Fibroblast of pulmonary artery (primary cell): Measurements from ENCODE around the gene GSG1L.

ENCODE experiments used
- DNase-seq: peaks from one replicate; pipeline ENCODE4 v3.0.0-alpha.2; 2010; ENCODE audit warnings: low read depth
- H3K4me3 ChIP-seq: replicated peaks from 2 replicates; pipeline ENCODE4 v1.5.1; 2011; ENCODE audit warnings: low read depth, mild to moderate bottlenecking, control low read depth, low read length, moderate library complexity
- TF ChIP-seq, protein P1 (sequence below): IDR thresholded peaks from 2 replicates; pipeline ENCODE4 v1.5.1; 2011; ENCODE audit warnings: mild to moderate bottlenecking, control low read depth, low read length, inconsistent platforms; ENCODE audit errors: missing control alignments

GSG1L gene

DNA sequence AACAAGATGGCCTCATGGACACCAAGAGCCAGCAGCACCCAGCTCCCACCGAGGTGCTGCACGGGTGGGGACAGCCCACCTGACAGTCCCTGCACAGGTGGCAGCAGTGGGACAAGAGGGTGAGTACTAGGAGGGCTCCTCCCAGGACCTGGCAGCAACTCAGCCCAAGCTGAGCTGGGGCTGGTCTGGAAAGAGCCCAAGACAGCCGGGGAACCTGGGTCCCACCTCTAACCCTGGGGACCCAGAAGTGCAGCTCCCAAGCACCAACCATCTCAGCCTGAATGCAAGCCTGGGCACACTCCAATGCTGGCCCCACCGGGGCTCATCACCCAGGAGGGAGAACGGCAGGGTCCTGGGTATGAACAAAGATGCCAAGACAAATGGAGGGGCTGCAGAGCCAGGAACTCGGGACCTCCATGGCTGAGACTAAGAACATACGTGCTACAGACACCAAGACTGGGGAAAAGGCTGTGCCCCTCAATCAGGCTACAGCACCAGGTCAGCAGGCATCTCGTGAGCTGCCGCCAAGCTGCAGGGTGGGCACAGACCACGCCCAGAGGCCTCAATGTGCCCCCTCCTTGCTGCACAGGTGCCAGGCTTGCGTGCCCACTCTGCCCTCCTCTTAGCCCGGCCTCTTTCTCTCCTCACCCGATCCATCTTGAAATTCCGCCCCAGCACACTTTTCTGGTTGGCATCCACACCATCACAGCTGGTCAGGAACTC, 37.5 kb upstream of the GSG1L start:
- no peak for DNase-seq
- no peak overlapping the region for H3K4me3 ChIP-seq
- TF ChIP-seq, protein P1, sequence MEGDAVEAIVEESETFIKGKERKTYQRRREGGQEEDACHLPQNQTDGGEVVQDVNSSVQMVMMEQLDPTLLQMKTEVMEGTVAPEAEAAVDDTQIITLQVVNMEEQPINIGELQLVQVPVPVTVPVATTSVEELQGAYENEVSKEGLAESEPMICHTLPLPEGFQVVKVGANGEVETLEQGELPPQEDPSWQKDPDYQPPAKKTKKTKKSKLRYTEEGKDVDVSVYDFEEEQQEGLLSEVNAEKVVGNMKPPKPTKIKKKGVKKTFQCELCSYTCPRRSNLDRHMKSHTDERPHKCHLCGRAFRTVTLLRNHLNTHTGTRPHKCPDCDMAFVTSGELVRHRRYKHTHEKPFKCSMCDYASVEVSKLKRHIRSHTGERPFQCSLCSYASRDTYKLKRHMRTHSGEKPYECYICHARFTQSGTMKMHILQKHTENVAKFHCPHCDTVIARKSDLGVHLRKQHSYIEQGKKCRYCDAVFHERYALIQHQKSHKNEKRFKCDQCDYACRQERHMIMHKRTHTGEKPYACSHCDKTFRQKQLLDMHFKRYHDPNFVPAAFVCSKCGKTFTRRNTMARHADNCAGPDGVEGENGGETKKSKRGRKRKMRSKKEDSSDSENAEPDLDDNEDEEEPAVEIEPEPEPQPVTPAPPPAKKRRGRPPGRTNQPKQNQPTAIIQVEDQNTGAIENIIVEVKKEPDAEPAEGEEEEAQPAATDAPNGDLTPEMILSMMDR = no peak

DNA sequence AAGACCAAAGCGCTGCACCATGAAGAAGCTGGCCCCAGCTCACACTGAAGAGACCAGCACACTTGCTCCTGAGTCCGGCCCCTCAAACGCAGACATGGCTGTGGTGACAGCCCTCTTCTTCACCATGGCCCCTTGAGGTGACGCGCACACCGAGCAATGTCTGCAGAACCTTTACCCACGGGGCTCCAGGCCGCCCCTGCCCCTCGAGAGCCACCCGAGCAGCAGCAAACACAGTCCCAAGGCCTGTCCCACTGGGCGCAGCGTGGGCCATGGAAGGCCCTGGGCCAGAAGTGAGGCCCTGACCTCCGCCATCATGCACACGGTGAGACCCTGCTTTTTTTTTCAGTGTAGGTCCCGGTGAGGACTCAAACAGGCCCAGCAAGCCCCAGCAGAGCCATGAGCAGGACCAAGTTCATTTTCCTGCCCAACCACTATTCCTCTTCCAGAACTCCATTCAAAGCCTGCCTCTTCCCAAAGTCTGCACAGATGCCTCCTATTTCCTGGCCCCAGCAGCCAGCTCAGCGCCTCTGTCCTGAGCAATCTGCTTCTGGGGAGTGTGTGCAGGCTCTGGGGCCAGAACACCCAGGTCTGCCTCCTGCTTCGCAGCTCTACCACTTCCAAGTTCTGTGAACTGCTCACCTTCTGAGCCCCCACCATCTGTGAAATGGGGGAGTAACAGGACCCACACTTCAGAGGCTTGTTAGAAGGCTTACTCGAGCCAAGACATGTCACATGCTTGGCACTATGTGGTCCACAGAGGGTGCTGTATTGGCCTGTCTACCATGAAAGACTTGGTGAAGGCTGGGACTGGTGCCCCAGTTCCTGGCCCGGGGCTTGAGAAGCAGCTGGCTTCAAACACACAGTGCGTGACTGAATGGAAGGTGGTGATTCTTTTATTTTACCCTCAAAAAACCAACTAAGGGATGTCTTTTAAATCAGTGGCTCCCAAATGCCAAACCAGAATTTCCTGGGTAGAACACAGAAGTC, 35.7 kb upstream of the GSG1L start:
- H3K4me3 ChIP-seq = no peak overlapping the region
- DNase-seq = no peak
- TF ChIP-seq, protein P1 = no peak

DNA sequence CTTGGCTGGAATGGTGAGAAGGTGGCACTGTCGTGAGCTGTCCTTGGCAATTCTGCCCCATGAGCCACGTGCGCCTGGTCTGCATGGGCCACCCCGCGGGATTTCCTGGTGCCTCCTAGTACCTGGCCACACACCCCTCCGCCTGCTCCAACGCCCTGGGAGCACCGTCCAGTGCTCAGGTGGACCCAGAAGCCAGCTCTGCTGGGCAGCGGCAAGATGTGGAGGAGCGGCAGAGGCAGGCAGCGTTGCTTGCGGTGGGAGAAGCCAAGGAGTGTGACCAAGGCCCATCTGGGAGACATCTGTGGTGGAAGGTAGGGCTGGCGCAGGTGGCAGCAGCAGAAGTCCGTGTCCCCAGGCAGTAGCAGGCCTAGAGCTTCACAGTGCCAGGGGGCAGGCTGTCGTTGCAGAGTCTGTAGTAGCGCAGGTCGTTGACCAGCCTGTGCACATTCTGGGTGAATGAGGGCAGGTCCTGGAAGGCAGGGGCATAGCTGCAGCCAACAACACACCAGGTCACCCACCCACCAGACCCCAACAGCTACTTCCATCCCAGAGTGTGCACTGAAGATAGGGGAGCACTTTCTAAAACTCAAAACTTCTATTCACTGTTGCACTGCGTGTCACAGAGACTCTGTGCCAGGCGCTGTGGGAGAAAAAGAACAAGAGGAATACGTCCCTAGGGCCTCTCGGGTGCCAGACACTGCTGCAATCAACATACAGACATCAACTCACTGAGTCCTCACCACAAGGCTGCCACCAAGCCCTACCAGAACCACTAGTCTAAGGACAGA, 34.9 kb upstream of the GSG1L start:
- TF ChIP-seq, protein P1 = no peak

DNA sequence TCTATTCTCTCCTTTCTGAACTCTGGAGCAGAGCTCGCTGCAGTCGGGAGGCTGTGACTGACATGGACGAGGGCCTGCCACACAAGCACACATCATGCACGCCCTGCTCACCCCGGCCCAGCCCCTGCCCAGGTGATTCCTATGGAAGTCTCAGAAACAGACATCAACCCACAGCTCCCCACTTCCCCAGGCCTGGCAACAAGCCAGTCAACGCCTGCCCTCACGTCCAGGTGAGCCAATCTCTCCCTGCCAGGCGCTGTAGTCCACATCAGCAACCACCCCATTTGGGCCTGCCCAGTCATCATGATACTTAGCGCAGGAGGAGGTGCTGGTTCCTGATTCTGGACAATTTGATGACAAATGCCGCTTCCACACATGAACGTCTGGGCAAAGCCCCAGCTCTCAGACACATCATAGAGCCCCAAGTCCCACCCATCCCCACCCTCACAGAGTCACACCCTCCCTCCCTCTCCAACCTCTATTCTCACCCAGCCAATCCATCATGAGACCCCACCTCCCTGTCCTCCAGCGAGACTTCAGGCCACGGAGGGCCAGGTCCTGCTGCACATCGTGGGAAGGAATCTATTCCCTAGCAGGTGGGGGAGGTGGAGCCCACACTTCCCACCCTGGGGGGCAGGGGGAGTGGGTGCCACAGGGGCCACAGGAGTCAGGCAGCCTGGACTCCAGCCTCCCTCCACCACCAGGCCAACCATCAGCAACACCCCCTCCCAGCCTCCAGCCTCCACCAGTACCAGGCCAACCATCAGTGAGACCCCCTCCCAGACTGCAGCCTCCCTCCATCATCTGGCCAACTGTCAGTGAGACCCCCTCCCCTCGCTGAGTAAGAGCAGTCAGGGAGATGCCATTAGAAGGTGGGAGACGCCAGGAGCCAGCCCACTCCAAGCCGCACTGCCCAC, 33.7 kb upstream of the GSG1L start:
- TF ChIP-seq, protein P1 = no peak
- no peak overlapping the region for H3K4me3 ChIP-seq
- no peak for DNase-seq

More for the DNA sequence above, 34.9 kb upstream of the GSG1L start:
- no peak overlapping the region for H3K4me3 ChIP-seq
- DNase-seq = no peak

DNA sequence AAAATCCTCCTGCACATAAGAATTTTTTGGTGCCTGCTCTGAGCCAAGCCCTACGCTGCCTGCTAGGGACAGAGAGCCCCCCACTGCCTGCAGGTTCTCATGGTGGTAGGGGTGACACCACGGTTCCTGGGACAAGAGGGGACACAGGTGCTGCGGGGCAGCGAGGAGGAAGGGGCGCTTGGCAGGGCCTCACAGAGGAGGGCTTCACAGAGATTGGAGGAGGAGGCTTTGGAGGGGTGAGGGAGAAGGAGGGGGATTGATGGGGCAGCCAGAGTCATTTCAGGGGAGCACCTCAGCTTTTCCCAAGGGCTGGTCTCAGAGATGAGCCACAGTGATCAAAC, 29.8 kb upstream of the GSG1L start:
- no peak overlapping the region for H3K4me3 ChIP-seq
- no peak for DNase-seq
- TF ChIP-seq, protein P1 = no peak

DNA sequence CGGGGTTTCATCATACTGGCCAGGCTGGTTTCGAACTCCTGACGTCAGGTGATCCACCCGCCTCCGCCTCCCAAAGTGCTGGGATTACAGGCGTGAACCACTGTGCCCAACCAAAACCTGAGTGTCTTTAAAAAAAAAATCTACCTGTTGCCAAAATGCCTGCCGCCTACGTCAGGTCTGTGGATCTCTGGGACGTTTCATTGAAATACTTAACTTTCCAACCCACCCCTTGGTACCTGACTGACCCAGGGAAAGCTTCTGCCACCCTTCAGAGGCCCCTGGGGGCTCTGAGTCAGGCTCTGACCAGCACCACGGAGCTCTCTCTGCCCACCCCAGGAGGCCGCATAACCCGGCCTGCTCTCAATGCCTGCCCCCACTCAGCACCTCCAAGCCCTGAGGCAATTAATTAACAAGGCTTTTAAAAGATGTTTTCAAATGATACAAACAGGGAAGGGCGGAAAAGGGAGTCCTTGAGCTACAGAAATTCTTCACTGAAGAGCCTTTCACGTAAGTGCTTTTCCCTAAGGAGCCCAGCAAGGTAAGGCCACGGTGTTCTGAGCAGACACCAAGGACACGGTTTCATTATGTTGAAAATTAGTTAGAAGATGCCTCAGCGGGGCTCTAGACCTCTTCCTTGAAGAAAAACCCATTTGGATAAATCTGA, 29.3 kb upstream of the GSG1L start:
- DNase-seq = no peak
- TF ChIP-seq, protein P1 = no peak
- no peak overlapping the region for H3K4me3 ChIP-seq
